K562 (cell line): Measurements from ENCODE around the gene CFAP90. TPM values are rescaled to one million over a fixed set of nuclear protein-coding genes. Genes with fewer than 3 reads are reported as not detected.

Experiments used
- DDX20 ChIP-seq: fragments of 450-650 bp; IDR thresholded peaks from 2 replicates; pipeline ENCODE4 v1.6.1; 2016; ENCODE audit warnings: missing genetic modification characterization, low read depth, mild to moderate bottlenecking, missing compliant biosample characterization, moderate library complexity
- GABPB2 ChIP-seq: fragments of 250-450 bp; sonication (Bioruptor Pico); conservative IDR thresholded peaks from 2 replicates; pipeline ENCODE4 v1.5.1; 2021; ENCODE audit warnings: mild to moderate bottlenecking
- MCM5 ChIP-seq: fragments of 450-650 bp; IDR thresholded peaks from 2 replicates; pipeline ENCODE4 v1.6.1; 2016; ENCODE audit warnings: low read depth
- PML ChIP-seq: IDR thresholded peaks from 2 replicates; pipeline ENCODE4 v1.6.1; 2012; ENCODE audit warnings: low read length, inconsistent platforms
- ZNF431 ChIP-seq: sonication (generic); formaldehyde crosslinking; IDR thresholded peaks from 2 replicates; pipeline ENCODE4 v1.8.0; 2022; ENCODE audit warnings: mild to moderate bottlenecking, missing genetic modification reagents
- ZNF766 ChIP-seq: fragments of 200-800 bp; sonication (Bioruptor generic); conservative IDR thresholded peaks from 2 replicates; pipeline ENCODE4 v1.6.1; 2016; ENCODE audit warnings: missing genetic modification characterization, missing compliant biosample characterization
- polyA plus RNA-seq, 8 experiments: library from polyadenylated mRNA; depleted of rRNA in 4 of 8; stranded (reverse) in 5 of 8; unstranded in 3 of 8; fragments of >200 nt; fragmentation: Nextera tagmentation in 2 of 8; fragmentation: Illumina TruSeq in 1 of 8; extraction: Ambion mirVana in 2 of 8; extraction: Trizol in 1 of 8; gene quantifications; 2 replicates each; pipeline versions ENCODE4 v1.2.1 to v1.2.3, GENCODE V29; 2011 to 2014; ENCODE audit warnings: inconsistent platforms in 1 of 8, missing spikeins in 1 of 8
- total RNA-seq, 7 experiments: library from RNA; depleted of rRNA in 6 of 7; stranded (reverse); fragments of >200 nt in 6 of 7; fragmentation: Illumina TruSeq in 2 of 7; extraction: Trizol in 2 of 7; gene quantifications; 2 replicates each; pipeline versions ENCODE4 v1.2.1 to v1.2.3, GENCODE V29; 2011 to 2021; ENCODE audit warnings: low replicate concordance in 1 of 7
- TF ChIP-seq, protein P1 (sequence below): fragments of 450-650 bp; formaldehyde crosslinking; IDR thresholded peaks from 2 replicates; pipeline ENCODE4 v1.4.0; 2020; ENCODE audit warnings: mild to moderate bottlenecking, moderate library complexity
- TF ChIP-seq, protein P2 (sequence below): fragments of 200-400 bp; formaldehyde crosslinking; IDR thresholded peaks from 2 replicates; pipeline ENCODE4 v1.6.1; 2017; ENCODE audit warnings: mild to moderate bottlenecking, low read depth, low read length, moderate library complexity

Gene CFAP90
- total and polyA plus RNA-seq, 9 of the 15 experiments (the other 6 are each of a cell fraction or from before 2014, with no cell fraction given), result not detected

DNA sequence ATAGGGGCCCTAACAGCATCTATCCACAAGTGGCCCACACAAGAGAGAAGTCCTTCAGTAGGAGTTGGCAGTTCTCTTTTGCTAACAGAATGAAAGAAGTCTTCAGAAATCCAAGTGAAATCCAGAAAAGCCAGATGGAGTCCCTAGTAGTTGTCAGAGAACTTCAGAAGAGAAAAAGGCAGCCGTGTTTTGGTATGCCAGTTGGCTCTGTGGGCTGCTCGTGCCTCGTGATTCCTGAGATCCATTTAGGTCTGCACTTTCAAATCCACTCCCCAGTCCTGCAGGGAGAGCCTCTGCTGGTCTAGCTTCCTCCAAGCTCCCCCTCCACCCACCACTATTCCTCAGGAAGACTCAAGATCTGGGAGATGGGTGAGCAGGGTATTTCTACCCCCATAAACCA, 69.0 kb downstream of the CFAP90 start (continued):
- TF ChIP-seq, protein P1, sequence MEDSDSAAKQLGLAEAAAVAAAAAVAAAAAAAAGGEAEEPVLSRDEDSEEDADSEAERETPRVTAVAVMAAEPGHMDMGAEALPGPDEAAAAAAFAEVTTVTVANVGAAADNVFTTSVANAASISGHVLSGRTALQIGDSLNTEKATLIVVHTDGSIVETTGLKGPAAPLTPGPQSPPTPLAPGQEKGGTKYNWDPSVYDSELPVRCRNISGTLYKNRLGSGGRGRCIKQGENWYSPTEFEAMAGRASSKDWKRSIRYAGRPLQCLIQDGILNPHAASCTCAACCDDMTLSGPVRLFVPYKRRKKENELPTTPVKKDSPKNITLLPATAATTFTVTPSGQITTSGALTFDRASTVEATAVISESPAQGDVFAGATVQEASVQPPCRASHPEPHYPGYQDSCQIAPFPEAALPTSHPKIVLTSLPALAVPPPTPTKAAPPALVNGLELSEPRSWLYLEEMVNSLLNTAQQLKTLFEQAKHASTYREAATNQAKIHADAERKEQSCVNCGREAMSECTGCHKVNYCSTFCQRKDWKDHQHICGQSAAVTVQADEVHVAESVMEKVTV (CRISPR knock-in tag), result no peak
- TF ChIP-seq MCM5 (no peak), DDX20 (tag) (no peak), PML (no peak), ZNF766 (no peak), ZNF431 (CRISPR knock-in tag) (no peak), GABPB2 (CRISPR knock-in tag) (no peak)
- TF ChIP-seq, protein P2, sequence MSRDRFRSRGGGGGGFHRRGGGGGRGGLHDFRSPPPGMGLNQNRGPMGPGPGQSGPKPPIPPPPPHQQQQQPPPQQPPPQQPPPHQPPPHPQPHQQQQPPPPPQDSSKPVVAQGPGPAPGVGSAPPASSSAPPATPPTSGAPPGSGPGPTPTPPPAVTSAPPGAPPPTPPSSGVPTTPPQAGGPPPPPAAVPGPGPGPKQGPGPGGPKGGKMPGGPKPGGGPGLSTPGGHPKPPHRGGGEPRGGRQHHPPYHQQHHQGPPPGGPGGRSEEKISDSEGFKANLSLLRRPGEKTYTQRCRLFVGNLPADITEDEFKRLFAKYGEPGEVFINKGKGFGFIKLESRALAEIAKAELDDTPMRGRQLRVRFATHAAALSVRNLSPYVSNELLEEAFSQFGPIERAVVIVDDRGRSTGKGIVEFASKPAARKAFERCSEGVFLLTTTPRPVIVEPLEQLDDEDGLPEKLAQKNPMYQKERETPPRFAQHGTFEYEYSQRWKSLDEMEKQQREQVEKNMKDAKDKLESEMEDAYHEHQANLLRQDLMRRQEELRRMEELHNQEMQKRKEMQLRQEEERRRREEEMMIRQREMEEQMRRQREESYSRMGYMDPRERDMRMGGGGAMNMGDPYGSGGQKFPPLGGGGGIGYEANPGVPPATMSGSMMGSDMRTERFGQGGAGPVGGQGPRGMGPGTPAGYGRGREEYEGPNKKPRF, result no peak

Other genes starting within 250 kb of the CFAP90 start
- gene FASTKD3, start 17.9 kb upstream of the CFAP90 start, total RNA-seq (2014; rRNA removed), result 13.7 and 17.1 TPM in 2 replicates
- 50.0 and 57.7 TPM in 2 replicates for gene FASTKD3, start 17.9 kb upstream of the CFAP90 start, total RNA-seq (2014; rRNA removed; fragmentation: Illumina TruSeq; extraction: Trizol)
- gene FASTKD3, start 17.9 kb upstream of the CFAP90 start, total RNA-seq (2015; rRNA removed; fragmentation: Illumina TruSeq; extraction: Trizol), result 44.0 and 47.5 TPM in 2 replicates
- 20.2 and 22.1 TPM in 2 replicates for gene FASTKD3, start 17.9 kb upstream of the CFAP90 start, total RNA-seq (2021)
- gene FASTKD3, start 17.9 kb upstream of the CFAP90 start, polyA plus RNA-seq (2011; rRNA removed), result 24.5 and 33.7 TPM in 2 replicates
- 47.9 and 48.0 TPM in 2 replicates for gene FASTKD3, start 17.9 kb upstream of the CFAP90 start, polyA plus RNA-seq (2014; fragmentation: Illumina TruSeq; extraction: Trizol)
- gene FASTKD3, start 17.9 kb upstream of the CFAP90 start, polyA plus RNA-seq (2014; fragmentation: Nextera tagmentation; extraction: Ambion mirVana), result 100 to 1,000 TPM; 127 to 149 TPM
- gene FASTKD3, start 17.9 kb upstream of the CFAP90 start, polyA plus RNA-seq (2014; rRNA removed), result 34.4 and 37.1 TPM in 2 replicates
- 38.4 and 39.3 TPM in 2 replicates for gene MTRR, start 18.0 kb upstream of the CFAP90 start, total RNA-seq (2014; rRNA removed)
- 59.0 and 65.1 TPM in 2 replicates for gene MTRR, start 18.0 kb upstream of the CFAP90 start, total RNA-seq (2014; rRNA removed; fragmentation: Illumina TruSeq; extraction: Trizol)
- gene MTRR, start 18.0 kb upstream of the CFAP90 start, total RNA-seq (2015; rRNA removed; fragmentation: Illumina TruSeq; extraction: Trizol), result 65.0 and 68.0 TPM in 2 replicates
- gene MTRR, start 18.0 kb upstream of the CFAP90 start, total RNA-seq (2021), result 69.6 and 73.5 TPM in 2 replicates
- 70.9 and 75.8 TPM in 2 replicates for gene MTRR, start 18.0 kb upstream of the CFAP90 start, polyA plus RNA-seq (2011; rRNA removed)
- gene MTRR, start 18.0 kb upstream of the CFAP90 start, polyA plus RNA-seq (2014; fragmentation: Illumina TruSeq; extraction: Trizol), result 65.0 and 84.6 TPM in 2 replicates
- 10 to 100 TPM; 40.4 to 59.4 TPM for gene MTRR, start 18.0 kb upstream of the CFAP90 start, polyA plus RNA-seq (2014; fragmentation: Nextera tagmentation; extraction: Ambion mirVana)
- 66.2 and 76.1 TPM in 2 replicates for gene MTRR, start 18.0 kb upstream of the CFAP90 start, polyA plus RNA-seq (2014; rRNA removed)